Ecto neural progenitor cell (in vitro differentiated cells): Measurements from ENCODE around the gene ABCC12.
"Not testable (repeated sequence)": the region's sequence is repeated elsewhere in the genome, so short reads cannot be mapped to it uniquely, and the experiment has no call there.

ENCODE experiments used
- DNase-seq: peaks from one replicate; pipeline ENCODE4 v3.0.0-alpha.2; 2018; ENCODE audit warnings: low spot score

Gene ABCC12

DNA sequence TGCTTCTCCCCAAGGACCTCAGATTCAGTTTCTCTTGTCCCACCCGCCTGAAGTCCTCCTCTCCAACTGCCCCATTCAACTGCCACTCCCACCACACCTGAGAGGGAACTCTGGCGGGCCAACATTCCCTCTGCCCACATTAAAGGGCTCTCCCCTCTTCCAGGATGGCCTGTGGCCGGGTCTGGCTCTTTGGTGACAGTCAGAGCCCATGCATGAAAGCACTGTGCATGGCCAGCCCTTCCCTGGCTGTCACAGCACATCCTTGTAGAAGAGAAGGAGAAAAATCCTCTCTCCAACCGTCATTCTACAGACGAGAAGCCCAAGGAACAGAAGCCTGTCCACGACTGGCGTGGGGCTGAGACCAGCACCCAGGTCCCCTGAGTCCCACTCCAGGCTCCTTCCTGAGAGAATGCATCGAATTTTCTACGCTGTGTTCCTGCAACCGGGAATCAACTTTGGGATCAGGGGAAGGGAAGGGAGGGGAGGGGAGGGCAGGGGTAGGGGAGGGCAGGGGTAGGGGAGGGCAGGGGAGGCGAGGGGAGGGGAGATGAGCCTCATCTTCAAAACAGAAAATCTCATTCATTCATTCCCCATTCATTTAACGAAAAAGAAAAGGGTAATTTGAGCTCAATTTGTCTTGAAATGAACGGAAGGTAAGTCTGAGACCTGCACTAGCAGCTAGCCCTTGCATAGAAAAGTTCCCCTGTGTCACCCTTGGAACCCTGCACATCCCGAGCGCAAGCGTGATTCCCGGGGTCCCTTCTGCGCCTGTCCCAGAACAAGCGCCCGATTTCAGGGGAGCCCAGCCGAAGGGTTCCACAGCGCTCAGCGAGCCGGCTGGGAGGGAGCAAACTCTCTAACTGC, at the start of gene ABCC12:
ABCC12 (minus strand) TSS at position 68 of the 864 bp plus-strand sequence. CDS start 9,569 bp downstream, outside the sequence.
- DNase-seq: no peak

DNA sequence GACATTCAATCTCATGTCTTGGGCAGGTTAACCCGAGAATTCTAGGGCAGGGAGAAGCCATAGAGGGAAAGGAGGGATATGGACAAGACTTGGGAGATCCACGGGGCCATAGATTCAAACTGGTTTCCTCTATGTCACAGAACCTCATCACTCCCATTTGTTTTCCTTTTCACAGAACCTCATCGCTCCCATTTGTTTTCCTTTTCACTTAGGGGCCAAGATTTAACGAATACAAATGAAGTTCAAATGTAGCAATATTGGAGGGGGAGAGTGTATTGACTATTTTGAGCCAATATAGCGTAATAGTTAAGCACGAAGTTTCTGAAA, 49.0 kb upstream of the ABCC12 start:
- DNase-seq: no peak

DNA sequence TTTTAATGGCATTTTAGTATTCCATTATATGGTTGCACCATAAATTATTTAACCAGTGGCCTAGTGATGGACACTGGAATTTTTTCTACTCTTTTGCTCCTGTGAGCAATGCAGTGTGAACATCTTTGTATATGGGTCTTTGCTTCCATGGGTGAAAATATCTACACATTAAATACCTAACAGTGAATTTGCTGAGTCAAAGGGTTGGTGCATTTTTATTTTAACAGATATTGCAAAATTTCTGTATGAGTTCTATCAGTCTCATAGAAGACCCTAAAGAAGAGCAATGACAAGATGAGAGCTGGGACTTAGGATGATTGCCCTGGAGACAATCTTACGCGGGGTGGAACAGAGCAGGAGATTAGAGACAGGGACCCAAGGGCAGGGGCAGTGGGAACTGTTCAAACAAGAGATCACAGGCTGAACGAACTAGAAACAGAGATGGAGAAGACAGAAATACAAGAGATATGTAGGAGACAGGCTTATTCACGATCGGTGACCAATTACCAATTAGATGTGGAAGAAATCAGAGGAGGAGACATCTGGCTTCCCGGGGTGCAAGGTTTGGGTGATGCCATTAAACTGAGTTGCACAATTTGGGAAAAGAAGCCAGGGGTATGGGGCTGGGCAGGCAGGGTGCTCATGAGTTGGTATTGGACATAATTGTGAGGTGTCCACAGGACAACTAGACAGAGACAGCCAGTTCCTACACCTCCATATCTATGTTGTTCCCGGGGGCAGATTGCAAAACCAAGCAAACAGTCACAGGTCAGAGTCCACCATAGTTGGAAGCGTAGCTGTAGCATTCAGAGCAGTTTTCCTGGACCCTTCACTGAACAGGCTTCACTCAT, 48.4 kb upstream of the ABCC12 start:
- no peak for DNase-seq

DNA sequence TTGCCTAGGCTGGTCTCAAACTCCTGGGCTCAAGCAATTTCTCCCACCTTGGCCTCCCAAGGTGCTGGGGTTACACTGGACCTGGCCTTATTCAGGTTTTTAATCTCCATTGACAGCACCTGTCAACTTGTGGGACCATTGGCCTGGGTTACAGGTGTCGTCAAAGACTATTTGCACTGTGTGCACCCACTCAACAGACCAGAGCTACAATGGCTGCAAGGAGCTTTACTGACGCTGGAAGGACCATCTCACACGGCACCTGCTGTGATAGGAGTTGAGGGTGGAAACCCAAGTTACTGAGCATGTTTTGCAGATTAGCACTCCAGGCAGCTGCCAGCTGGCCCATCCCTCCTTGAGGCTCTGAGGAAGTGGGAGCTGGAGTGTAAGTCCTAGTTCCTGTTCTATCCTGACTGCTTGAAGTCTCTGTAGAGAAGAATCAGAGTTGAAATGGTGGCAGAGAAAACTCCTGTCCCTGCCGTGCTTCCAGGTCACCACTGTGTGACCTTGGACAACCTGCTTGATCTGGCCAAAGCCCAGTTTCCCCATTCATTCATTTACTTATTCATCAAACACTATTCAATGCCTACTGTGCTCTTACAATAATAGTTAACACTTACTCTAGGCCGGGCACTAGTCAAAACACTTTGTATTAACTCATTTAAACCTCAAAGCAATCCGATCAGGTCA, 45.9 kb upstream of the ABCC12 start:
- DNase-seq: no peak

DNA sequence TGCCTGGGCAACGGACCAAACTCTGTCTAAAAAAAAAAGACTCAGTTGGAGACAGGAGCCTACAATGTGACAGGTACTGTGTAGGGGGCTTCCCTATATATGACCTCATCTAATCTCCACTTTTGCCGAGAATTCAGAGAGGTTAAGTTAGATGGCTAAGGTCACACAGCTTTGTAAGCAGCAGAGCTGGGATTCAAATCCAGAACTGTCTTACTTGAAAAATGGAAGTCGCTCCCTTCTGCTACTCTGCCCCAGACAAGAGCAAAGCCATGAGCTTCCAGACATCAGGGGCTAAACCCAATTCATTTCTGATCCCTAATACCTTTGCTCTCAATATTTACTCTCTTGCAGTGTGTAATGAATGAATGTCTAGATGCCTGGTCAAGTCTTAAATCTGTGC, 41.5 kb upstream of the ABCC12 start:
- DNase-seq: no peak

DNA sequence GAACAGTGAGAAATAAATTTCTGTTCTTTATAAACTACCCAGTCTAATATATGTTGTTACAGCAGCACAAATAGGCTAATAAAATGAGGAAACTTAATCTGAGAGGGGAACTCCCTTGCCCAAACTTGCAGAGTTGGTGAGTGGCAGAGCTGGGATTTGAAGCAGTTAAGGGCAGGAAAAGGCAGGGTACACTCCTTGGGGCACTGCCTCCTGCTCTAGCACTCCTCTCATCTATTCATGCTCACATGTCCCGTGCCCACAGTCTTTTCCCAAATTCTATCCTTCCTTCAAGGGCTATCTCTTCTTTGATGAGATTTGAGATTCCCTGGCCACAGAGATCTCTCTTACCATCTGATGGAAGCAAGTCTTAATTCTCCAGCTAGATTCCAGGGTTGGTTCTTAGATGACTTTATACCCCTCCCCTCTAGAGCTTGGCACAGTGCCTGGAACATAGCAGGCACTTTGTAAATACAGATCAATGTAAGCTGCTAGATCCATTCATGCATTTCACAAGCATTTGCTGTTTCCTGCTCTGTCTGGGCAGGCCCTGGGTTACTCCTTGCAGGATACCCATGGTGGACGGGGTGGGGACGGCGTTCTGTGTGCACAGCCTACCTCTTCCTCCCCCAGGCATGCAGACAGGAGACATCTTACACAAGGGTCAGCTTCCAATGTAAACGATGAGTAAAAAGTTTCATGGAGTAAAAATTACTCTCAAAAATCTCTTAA, 39.2 kb upstream of the ABCC12 start:
- DNase-seq: no peak

DNA sequence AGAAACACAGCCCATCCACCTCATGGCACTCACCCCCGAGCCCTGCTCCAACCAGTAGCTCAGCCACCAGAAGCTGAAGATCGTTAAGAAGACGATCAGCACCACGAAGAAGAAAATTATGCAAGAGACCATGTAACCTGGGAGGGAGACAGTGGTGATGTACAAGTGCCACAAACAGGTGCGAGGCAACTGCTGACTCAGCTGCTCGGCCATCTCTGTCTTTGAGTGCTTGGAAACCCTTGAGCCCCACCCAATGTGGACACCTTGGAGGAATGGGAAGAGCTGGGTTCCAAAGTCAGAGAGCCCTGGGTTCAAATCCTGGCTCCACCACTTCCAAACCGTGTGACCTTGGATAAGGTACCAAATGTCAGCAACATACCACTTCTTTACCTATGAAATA, 38.1 kb upstream of the ABCC12 start:
- DNase-seq: no peak

DNA sequence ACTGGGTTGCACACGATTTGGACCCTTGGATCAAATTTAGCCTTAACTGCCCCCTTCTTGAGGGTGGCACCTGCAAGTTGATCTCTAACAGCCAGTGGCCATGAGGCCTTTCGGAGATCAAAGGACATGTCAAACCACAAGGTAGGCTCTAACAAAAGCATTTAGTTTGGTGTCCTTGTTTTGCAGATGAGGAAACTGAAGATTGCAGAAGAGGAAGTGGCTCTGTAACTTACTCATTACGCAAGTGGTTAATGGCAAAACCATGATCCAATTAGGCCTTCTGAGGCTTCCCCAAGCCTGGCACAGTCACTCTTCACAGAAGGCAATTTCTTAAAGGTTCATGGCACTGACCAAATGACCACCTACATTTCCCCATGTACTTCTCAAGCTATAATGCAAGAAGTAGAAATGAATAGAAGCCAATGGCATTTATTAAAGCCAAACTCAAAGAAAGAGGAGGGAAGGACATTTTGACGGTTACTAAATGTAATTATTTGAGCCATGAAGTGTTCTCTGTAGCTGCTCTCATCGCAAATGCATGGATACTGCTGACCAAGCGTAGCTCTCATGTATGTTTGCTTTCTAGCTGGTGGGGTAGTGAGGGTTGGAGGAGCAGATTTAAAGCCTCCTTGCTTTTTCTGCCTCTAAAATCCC, 32.8 kb upstream of the ABCC12 start:
- DNase-seq: no peak

DNA sequence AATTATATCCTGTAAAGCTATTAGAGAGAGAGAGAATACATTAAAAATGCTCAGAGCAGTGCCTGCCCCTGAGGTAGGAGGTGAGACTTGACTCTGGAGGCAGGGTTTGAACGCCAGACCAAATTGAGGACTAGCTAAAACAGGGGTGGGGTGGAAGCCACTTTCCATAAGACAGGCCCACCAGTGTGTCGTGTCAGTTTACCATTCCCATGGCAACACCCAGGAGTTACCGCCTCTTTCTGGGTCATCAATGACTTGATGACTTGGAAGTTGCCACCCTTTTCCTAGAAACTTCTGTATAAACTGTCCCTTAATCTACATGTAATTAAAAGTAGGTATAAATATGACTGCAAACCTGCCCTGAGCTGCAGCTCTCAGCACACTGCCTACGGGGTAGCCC, 32.0 kb upstream of the ABCC12 start:
- no peak for DNase-seq

DNA sequence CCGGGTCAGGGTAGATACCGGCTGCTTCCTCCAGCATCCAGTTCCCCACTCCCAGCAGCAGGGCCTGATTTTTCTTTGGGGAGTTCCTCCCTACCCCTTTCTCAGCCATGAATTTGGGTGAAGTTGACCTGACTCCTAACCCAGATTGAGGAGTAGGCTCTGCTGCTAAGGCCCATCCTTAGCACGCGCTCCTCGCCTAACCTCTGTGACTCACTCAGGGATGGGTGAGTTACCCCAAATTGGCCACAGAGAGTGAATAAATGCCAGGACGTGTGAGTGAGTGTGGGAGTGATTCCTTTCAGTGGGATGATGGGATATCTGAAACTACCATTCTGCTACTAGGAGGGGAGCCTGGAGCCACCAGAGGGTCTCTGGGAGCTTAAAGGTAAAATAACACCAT, 28.9 kb upstream of the ABCC12 start:
- DNase-seq: no peak

DNA sequence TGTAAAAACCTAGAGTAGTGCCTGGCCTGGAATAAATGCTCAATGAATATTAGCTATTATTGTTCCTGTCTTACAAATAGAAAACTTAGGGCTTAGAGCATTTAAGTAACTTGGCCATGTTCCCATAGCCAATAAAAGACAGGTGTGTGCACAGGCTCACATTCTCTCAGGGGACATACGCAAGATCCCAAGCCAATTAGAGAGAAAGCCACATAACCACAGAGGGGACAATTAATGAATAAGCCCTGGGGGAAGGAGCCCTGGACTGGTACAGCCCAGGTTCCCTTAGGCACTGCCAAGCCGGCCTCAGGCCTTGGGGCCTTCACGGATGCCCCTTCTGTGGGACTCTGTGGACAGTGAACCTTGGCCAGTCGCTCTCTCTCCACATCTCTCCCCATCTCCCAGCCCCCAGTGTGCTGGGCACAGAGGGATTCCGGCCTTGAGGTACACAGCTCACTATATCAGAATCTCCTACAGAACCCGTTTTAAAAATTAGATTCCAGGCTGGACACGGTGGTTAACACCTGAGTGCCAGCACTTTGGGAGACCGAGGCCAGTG, 27.3 kb upstream of the ABCC12 start:
- no peak for DNase-seq

DNA sequence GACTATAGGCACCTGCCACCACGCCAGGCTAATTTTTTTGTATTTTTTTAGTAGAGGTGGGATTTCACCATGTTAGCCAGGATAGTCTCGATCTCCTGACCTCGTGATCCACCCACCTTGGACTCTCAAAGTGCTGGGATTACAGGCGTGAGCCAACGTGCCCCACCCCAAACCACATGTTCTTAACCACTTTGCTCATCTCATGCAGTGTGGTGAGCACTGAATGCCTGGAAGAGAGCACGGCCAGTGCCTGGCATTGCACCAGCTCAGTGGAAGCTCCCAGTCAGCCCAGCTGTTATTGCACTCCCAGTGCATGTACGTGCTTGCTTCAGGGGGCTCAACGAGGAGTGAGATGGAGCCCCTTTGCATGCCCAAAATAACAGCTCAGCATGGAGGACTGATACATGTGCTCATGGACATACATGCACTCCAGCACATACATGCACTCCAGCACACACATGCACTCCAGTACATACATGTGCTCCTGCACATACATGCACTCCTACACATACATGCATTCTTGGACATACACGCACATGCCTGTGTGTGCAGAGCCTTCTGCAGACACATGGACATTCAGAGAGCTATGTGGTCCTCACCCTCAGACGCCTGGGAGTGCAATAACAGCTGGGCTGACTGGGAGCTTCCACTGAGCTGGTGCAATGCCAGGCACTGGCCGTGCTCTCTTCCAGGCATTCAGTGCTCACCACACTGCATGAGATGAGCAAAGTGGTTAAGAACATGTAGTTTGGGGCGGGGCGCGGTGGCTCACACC, 26.1 kb upstream of the ABCC12 start:
- not testable (repeated sequence) for DNase-seq

DNA sequence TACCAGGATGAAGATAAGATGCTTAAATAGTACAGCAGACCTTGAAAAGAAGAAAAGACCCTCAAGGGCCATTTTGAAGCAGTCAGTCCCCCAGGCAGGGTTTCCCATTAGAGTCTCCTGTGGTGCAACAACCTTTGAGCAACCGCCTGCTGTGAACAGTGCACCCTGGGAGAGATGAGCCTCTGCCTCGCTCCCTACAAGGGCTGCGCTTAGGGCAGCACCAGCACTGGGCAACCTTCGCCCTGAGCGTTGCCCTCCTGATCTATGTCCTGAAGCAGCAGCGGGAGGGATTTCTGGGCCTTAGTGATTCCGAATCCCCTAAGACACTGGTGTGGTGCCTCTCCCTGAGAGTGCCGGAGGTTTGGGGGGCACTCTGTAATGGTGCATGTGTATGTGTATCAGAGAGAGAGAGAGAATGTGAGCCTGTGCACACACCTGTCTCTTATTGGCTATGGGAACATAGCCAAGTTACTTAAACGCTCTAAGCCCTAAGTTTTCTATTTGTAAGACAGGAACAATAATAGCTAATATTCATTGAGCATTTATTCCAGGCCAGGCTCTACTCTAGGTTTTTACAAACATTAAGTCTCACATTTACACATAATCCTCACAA, 25.2 kb upstream of the ABCC12 start:
- no peak for DNase-seq

DNA sequence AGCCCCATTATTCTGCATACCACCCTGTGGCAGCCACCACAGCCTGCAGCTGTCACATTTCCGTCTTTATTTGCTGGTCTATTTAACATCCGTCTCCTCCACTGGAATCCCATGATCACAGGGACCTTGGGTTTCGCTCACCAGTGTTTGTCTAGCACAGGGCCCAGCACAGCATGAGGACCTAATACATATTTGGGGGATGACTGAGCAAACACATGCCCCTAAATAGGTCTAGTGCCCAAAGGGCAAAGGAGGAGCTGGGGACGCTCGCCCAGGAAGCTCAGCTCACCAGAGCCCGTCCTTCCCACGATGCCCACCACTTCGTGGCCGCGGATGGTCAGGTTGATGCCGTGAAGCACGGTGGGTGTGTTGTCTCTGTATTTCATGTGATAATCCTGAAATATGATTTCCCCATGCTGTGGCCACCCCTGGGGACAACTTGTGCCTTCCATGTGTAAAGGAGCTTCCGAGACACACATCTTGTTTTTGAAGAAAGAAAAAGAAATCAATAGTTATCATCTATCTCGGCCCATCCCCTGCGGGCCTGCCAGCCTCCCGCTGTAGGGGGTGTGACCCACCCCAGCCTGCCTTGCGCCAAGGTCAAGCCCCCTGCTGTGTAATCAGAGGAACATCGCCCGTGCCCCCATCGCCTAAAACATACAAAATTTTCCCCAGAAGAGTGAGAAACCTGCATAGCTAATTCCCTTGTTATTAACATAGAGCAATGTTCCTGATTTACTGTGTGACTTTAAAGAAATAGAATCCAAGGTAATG, 21.0 kb upstream of the ABCC12 start:
- DNase-seq: no peak

DNA sequence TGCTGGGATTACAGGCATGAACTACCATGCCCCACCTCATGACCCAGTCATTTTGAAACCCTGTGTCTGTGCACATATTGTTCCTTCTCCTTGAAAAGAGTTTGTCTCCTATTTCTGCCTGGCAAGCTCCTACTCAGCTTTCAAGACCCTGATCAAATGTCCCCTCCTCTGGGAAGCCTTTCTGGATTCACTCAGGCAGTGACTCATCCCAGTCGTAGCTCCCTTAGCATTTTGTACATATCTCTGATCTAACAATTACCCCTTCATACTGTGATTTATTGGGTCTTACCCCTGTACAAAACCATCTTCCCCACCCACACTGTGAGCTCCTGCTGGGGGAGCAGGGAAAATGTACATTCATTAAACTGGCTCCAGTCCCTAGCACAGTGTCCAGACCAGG, 18.1 kb upstream of the ABCC12 start:
- no peak for DNase-seq

DNA sequence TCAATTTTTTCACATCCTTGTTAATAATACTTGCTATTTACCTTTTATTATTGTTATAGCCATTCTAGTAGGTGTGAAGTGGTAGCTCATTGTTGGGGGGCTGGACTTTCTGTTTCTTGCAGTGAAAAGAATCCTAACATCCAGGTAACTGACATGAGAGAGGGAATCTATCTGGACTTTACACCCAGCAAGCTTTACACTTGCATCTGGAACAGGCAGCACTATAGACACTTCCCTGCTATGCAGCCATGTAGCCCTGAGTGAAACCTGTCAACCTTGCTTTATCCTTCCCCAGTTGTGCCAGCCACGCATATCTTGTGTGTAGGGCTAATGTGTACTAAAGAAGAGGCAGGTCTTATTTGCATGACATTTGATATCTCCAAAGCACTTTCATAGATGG, 16.9 kb upstream of the ABCC12 start:
- no peak for DNase-seq

DNA sequence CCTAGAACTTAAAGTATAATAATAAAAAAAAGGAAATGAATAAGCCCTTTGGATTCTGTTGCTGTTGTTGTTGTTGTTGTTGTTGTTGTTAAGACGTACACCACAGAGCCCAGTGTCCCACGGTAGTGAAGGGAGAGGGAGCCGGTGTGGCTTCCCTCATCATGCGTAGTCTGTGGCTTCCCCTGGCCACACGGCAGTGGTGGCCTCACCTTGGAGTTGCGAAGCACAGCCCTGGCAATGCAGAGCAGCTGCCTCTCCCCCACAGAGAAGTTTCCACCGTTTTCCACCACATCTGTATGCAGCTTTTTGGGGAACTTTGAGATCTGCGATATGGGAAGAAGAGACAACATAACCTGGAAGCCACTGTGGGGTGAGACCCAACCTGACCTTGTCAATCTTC, 14.1 kb upstream of the ABCC12 start:
- no peak for DNase-seq

DNA sequence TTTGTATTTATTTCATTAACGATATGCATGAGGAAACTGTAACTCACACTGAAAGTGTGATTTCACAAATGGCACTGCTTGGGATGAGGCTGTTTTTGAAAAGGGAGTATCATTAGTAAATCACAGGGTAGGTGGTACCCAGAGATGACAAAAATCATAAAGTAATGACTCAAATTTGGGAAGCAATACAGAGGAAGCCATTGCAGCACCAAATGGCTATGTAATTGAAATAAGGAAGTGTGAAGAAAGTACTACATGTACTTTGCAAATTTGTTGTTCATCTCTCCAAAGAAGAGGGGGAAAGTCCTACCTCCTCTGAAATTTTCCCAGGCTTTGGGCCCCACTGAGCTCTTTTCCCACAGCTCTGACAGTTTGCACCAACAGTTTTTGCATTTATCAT, 12.3 kb upstream of the ABCC12 start:
- DNase-seq: no peak

DNA sequence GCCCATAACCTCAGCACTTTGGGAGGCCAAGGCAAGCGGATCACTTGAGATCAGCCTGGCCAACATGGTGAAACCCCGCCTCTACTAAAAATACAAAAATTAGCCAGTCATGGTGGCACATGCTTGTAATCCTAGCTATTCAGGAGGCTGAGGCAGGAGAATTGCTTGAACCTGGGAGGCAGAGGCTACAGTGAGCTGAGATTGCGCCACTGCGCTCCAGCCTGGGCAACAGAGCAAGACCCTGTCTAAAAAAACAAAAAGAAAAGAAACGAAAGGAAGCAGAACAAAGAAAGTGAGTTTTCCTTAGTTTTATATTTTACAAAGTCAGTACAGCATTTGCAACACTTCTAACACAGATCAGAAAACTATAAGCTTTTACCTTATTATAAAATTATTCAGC, 10.8 kb upstream of the ABCC12 start:
- DNase-seq: not testable (repeated sequence)
